ENCODE data around the gene PTPRM. TPM values are rescaled to one million over a fixed set of nuclear protein-coding genes. Genes with fewer than 3 reads are reported as not detected.
A peak's percentile ranks its signal among the peaks of the same experiment; 100 is the strongest.
"Not testable (repeated sequence)": the region's sequence is repeated elsewhere in the genome, so short reads cannot be mapped to it uniquely, and the experiment has no call there.

Gene PTPRM
- total and polyA plus RNA-seq, 4 donors = 118 to 160 (median 122) TPM

DNA sequence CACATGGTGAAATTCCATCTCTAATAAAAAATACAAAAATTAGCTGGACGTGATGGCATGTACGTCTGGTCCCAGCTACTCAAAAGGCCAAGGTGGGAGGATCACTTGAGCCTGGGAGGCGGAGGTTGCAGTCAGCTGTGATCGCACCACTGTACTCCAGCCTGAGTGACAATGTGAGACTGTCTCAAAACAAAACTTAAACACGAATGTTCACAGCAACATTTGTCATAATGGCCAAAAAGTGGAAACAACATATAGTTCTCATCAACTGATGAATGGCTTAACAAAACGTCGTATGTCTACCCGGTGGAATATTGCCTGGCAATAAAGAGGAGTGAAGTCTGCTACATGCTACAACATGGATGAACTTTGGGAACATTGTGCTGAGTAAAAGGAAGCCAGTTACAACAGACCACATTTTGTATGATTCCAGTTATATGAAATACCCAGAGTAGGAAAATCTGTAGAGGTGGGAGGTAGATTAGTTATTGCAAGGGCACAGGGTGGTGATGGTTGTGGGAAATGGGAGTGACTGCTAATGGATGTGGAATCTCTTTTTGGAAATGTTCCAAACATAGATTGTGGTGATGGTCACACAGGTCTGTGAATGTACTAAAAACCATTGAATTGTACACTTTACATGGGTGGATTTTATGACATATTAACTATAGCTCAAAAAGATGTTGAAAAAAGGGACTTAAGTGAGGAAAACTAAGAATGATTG lies 478.2 kb downstream of the PTPRM start:
- H3K27ac ChIP-seq (ENCODE audit: low read depth, low read length) = no peak overlapping the region
- H3K27me3 ChIP-seq (ENCODE audit: control insufficient read depth, insufficient read depth, low read length) = no peaks in the 10 kb centered on the region
- H3K9me3 ChIP-seq (ENCODE audit: control insufficient read depth, insufficient read depth, low read length) = no peaks in the 10 kb centered on the region
- H3K36me3 ChIP-seq (ENCODE audit: control insufficient read depth, insufficient read depth, low read length) = no peaks in the 10 kb centered on the region
- no peak overlapping the region for H3K4me3 ChIP-seq (ENCODE audit: low read depth, low read length)
- DNase-seq (ENCODE audit: low read depth in 4 of 6, low spot score in 6 of 6) = no peak
- H3K4me1 ChIP-seq (ENCODE audit: control insufficient read depth, insufficient read depth, low read length) = no peaks in the 10 kb centered on the region
- 94% methylated on average over 7 of the region's 8 CpGs for WGBS (ENCODE audit: insufficient coverage)

DNA sequence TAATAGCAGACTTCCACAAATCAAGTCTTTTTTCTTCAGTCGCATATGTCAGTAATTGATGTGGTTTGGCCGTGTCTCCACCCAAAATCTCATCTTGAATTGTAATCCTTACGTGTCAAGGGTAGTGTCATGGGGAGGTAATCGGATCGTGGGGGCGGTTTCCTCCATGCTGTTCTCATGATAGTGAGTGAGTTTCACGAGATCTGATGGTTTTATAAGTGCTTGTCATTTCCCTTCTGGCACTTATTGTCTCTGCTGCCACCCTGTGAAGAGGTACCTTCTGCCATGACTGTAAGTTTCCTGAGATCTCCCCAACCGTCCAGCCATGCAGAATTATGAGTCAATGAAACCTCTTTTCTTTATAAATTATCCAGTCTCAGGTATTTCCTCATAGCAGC lies 478.8 kb downstream of the PTPRM start:
- Histone ChIP-seq H3K4me1 (ENCODE audit: control insufficient read depth, insufficient read depth, low read length) (no peaks in the 10 kb centered on the region), H3K27ac (ENCODE audit: low read depth, low read length) (no peak overlapping the region), H3K4me3 (ENCODE audit: low read depth, low read length) (no peak overlapping the region), H3K9me3 (ENCODE audit: control insufficient read depth, insufficient read depth, low read length) (no peaks in the 10 kb centered on the region), H3K36me3 (ENCODE audit: control insufficient read depth, insufficient read depth, low read length) (no peaks in the 10 kb centered on the region), H3K27me3 (ENCODE audit: control insufficient read depth, insufficient read depth, low read length) (no peaks in the 10 kb centered on the region)
- no peak for DNase-seq (ENCODE audit: low read depth in 4 of 6, low spot score in 6 of 6)
- WGBS (ENCODE audit: insufficient coverage) = 92% methylated on average over 4 of the region's 8 CpGs

DNA sequence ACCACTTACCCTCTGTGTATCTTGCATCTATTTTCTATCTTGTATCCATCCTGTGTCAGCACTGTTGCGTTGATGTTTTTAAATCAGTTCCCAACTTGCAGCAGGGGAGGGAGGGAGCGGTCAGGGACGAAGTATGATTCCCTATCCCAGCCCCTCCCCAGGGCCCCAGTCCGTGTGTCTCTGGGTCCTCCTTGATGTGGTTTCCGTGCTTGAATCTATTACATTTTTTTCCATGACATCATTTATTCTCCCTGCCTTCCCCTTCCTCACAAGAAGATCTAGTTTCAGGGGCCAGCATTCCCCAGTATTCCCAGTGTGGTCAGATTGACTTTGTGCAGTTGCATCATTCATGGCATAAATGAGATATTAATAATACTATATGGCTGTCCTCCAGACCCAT lies 479.3 kb downstream of the PTPRM start:
- Histone ChIP-seq H3K4me3 (ENCODE audit: low read depth, low read length) (no peak overlapping the region), H3K4me1 (ENCODE audit: control insufficient read depth, insufficient read depth, low read length) (no peaks in the 10 kb centered on the region), H3K36me3 (ENCODE audit: control insufficient read depth, insufficient read depth, low read length) (no peaks in the 10 kb centered on the region), H3K27ac (ENCODE audit: low read depth, low read length) (no peak overlapping the region), H3K27me3 (ENCODE audit: control insufficient read depth, insufficient read depth, low read length) (no peaks in the 10 kb centered on the region), H3K9me3 (ENCODE audit: control insufficient read depth, insufficient read depth, low read length) (no peaks in the 10 kb centered on the region)
- WGBS (ENCODE audit: insufficient coverage) = 89% methylated on average over 3 of the region's 5 CpGs
- DNase-seq (ENCODE audit: low read depth in 4 of 6, low spot score in 6 of 6) = no peak

DNA sequence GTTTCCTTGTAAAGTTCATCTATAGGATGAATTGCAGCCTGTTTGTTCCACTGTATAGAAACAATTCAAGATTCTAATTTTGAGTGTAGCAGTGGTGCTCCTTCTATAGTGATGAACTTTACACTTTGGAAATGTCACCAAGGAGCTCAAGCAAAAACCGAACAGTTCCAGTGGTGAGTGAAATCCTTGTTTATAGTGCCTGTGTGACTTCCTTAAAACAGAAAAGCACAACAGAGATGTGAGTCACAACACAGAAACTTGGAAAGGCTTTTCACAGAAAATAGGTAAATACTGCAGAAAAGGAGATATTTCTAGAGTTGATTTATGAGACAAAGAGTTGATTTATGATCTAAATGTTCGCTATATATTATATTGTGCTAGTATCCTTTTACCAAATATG lies 482.0 kb downstream of the PTPRM start:
- H3K4me3 ChIP-seq (ENCODE audit: low read depth, low read length) = no peak overlapping the region
- DNase-seq (ENCODE audit: low read depth in 4 of 6, low spot score in 6 of 6) = no peak
- H3K4me1 ChIP-seq (ENCODE audit: control insufficient read depth, insufficient read depth, low read length) = no peaks in the 10 kb centered on the region
- no peaks in the 10 kb centered on the region for H3K36me3 ChIP-seq (ENCODE audit: control insufficient read depth, insufficient read depth, low read length)
- no peaks in the 10 kb centered on the region for H3K27me3 ChIP-seq (ENCODE audit: control insufficient read depth, insufficient read depth, low read length)
- H3K9me3 ChIP-seq (ENCODE audit: control insufficient read depth, insufficient read depth, low read length) = no peaks in the 10 kb centered on the region
- no CpG with 5 or more reads among the region's 2 CpGs for WGBS (ENCODE audit: insufficient coverage)
- peak overlapping the region; percentile 27 for H3K27ac ChIP-seq (ENCODE audit: low read depth, low read length)

DNA sequence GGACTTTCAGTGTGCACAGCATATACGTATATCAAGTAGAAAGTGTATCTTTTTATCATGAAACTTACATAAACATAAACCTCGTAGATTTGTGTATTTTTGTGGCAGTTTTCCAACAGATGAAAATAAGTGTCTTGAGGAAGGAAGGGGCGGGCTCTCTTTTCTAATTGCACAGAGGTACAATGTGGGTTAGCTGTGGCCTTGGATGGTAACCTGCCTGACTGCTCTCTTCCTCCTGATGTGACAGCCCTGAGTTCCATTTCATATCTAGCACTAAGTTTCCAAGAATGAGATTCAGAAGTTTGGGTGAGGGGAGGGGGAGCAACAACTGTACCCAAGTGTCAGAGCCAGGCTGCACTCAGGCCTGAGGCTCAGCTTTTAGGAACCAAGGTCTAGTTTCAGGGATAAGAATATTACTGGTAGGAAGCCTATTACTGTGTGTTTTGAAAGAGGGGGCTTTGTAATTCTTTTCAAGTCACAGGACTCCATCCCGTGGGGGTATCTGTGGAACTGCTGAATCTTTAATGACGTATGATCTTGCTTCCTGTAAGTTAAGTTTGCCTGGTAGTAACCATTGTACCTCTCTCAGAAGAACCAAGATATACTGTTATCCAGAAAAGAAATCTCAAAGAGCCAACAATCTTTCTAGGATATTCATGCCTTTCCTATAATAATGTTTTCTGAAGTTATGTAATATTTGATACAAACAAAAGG lies 483.7 kb downstream of the PTPRM start:
- no peak overlapping the region for H3K4me3 ChIP-seq (ENCODE audit: low read depth, low read length)
- H3K4me1 ChIP-seq (ENCODE audit: control insufficient read depth, insufficient read depth, low read length) = no peaks in the 10 kb centered on the region
- no peak overlapping the region for H3K27ac ChIP-seq (ENCODE audit: low read depth, low read length)
- no peaks in the 10 kb centered on the region for H3K9me3 ChIP-seq (ENCODE audit: control insufficient read depth, insufficient read depth, low read length)
- no CpG with 5 or more reads among the region's 5 CpGs for whole genome bisulfite sequencing (ENCODE audit: insufficient coverage)
- no peaks in the 10 kb centered on the region for H3K36me3 ChIP-seq (ENCODE audit: control insufficient read depth, insufficient read depth, low read length)
- DNase-seq (ENCODE audit: low read depth in 4 of 6, low spot score in 6 of 6) = no peak
- no peaks in the 10 kb centered on the region for H3K27me3 ChIP-seq (ENCODE audit: control insufficient read depth, insufficient read depth, low read length)

DNA sequence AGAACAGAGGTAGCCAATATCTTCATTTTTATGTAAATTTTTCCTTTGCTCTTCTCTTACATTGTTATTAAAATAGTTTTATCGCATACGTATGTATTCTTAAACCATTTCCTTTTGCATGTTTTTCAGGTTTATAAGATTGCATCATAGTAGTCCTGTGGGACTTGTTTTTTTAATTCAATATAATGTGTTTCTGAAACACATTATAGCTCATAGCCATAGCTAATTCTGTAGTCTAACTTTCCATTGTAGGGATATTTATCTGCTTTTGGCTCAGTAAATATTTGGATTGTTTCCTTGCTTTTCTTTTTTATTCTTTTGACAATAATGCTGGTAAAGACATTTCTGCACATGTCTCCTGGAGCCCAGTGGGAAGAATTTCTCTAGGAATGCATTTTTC lies 484.3 kb downstream of the PTPRM start:
- Histone ChIP-seq H3K36me3 (ENCODE audit: control insufficient read depth, insufficient read depth, low read length) (no peaks in the 10 kb centered on the region), H3K4me1 (ENCODE audit: control insufficient read depth, insufficient read depth, low read length) (no peaks in the 10 kb centered on the region), H3K9me3 (ENCODE audit: control insufficient read depth, insufficient read depth, low read length) (no peaks in the 10 kb centered on the region), H3K27ac (ENCODE audit: low read depth, low read length) (no peak overlapping the region), H3K4me3 (ENCODE audit: low read depth, low read length) (no peak overlapping the region), H3K27me3 (ENCODE audit: control insufficient read depth, insufficient read depth, low read length) (no peaks in the 10 kb centered on the region)
- peak in 1 of 6 donors; percentile 30 for DNase-seq (ENCODE audit: low read depth in 4 of 6, low spot score in 6 of 6)
- WGBS (ENCODE audit: insufficient coverage) = no CpG with 5 or more reads among the region's 2 CpGs

DNA sequence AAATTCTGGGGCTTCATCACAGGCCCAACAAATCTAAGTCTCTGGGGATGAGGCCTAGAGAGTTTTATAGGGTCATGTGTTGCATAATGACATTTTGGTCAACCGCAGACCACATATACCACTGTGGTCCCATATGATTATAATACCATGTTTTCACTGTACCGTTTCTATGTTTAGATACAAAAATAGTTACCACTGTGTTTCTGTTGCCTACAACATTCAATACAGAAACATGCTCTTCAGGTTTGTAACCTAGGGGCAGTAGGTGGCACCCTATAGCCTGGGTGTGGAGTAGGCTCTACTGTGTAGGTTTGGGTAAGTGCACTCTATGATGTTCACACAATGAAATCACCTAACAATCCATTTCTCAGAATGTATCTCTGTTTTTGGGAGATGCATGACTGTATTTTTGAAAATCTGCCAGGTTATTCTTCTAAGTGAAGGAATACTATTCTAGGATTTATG lies 485.2 kb downstream of the PTPRM start:
- Histone ChIP-seq H3K27me3 (ENCODE audit: control insufficient read depth, insufficient read depth, low read length) (no peaks in the 10 kb centered on the region), H3K27ac (ENCODE audit: low read depth, low read length) (no peak overlapping the region)

DNA sequence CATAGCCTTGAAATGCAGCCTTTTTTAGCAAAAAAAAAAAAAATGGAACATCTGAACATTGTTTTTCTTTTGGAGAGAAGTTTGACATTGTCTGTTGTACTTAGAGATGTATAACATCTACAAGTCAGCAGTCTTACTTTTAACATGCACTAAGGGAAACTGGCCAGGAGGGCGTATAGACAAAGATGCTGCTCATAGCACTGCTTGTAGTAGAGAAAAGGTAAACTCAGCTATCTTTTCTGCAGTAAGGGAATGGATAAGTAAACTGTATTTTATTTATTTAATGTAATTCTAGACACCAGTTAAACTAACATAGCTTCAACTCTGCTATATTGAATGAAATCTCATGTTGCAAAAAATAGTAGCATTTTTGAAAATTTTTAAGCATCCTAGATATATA lies 489.6 kb downstream of the PTPRM start:
- Histone ChIP-seq H3K4me1 (ENCODE audit: control insufficient read depth, insufficient read depth, low read length) (no peaks in the 10 kb centered on the region), H3K27ac (ENCODE audit: low read depth, low read length) (no peak overlapping the region), H3K27me3 (ENCODE audit: control insufficient read depth, insufficient read depth, low read length) (no peaks in the 10 kb centered on the region), H3K4me3 (ENCODE audit: low read depth, low read length) (no peak overlapping the region), H3K9me3 (ENCODE audit: control insufficient read depth, insufficient read depth, low read length) (no peaks in the 10 kb centered on the region), H3K36me3 (ENCODE audit: control insufficient read depth, insufficient read depth, low read length) (no peaks in the 10 kb centered on the region)
- WGBS (ENCODE audit: insufficient coverage) = 60% methylated on average over 1 of the region's 1 CpG
- no peak for DNase-seq (ENCODE audit: low read depth in 4 of 6, low spot score in 6 of 6)

More for the DNA sequence above, 485.2 kb downstream of the PTPRM start:
- H3K4me3 ChIP-seq (ENCODE audit: low read depth, low read length) = no peak overlapping the region
- no peaks in the 10 kb centered on the region for H3K4me1 ChIP-seq (ENCODE audit: control insufficient read depth, insufficient read depth, low read length)
- DNase-seq (ENCODE audit: low read depth in 4 of 6, low spot score in 6 of 6) = no peak
- WGBS (ENCODE audit: insufficient coverage) = no CpG with 5 or more reads among the region's 2 CpGs
- H3K9me3 ChIP-seq (ENCODE audit: control insufficient read depth, insufficient read depth, low read length) = no peaks in the 10 kb centered on the region
- H3K36me3 ChIP-seq (ENCODE audit: control insufficient read depth, insufficient read depth, low read length) = no peaks in the 10 kb centered on the region

DNA sequence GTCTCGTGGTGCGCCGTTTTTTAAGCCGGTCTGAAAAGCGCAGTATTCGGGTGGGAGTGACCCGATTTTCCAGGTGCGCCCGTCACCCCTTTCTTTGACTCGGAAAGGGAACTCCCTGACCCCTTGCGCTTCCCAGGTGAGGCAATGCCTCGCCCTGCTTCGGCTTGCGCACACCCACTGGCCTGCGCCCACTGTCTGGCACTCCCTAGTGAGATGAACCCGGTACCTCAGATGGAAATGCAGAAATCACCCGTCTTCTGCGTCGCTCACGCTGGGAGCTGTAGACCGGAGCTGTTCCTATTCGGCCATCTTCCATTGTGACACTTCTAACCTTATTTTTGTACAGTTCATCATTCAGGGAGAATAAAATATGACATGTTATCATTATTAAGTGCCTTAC lies 496.0 kb downstream of the PTPRM start:
- not testable (repeated sequence) for H3K36me3 ChIP-seq (ENCODE audit: control insufficient read depth, insufficient read depth, low read length); H3K9me3 ChIP-seq (ENCODE audit: control insufficient read depth, insufficient read depth, low read length); H3K27ac ChIP-seq (ENCODE audit: low read depth, low read length); H3K4me3 ChIP-seq (ENCODE audit: low read depth, low read length); H3K4me1 ChIP-seq (ENCODE audit: control insufficient read depth, insufficient read depth, low read length); H3K27me3 ChIP-seq (ENCODE audit: control insufficient read depth, insufficient read depth, low read length); DNase-seq (ENCODE audit: low read depth in 4 of 6, low spot score in 6 of 6)
- 76% methylated on average over 5 of the region's 22 CpGs for WGBS (ENCODE audit: insufficient coverage)

DNA sequence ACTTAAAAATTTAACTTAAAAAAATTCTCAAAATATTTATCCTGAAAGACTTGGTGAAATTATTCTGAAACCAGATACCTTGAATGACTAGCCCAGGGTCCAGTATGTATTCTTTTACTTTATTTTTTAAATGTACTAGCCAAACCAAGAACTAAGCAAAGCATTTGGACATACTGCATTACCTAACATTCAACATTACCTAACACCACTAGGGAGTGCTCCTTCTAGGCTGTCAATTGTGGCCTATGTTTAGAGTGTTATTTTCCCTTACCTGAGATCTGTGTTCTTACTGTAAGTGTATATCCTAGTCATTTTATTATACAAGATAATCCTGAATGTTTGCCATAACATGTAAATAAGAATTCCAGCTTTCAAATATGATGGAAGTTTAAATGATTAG lies 496.6 kb downstream of the PTPRM start:
- H3K9me3 ChIP-seq (ENCODE audit: control insufficient read depth, insufficient read depth, low read length) = no peaks in the 10 kb centered on the region

More for the DNA sequence above, 496.6 kb downstream of the PTPRM start:
- H3K36me3 ChIP-seq (ENCODE audit: control insufficient read depth, insufficient read depth, low read length) = no peaks in the 10 kb centered on the region
- no peak overlapping the region for H3K27ac ChIP-seq (ENCODE audit: low read depth, low read length)
- no peaks in the 10 kb centered on the region for H3K4me1 ChIP-seq (ENCODE audit: control insufficient read depth, insufficient read depth, low read length)
- DNase-seq (ENCODE audit: low read depth in 4 of 6, low spot score in 6 of 6) = no peak
- H3K27me3 ChIP-seq (ENCODE audit: control insufficient read depth, insufficient read depth, low read length) = no peaks in the 10 kb centered on the region
- no peak overlapping the region for H3K4me3 ChIP-seq (ENCODE audit: low read depth, low read length)

All from spinal cord (tissue), 10 donors.